PC-9 (cell line): Measurements from ENCODE around the gene SP1. TPM values are rescaled to one million over a fixed set of nuclear protein-coding genes. Genes with fewer than 3 reads are reported as not detected.

Experiments used
- BruUV-seq: library from RNA; stranded (reverse); fragments of 400-500 nt; replicated peaks from 2 replicates; lab custom pipeline; 2021; lab: Mats Ljungman, UMichigan
- CTCF ChIA-PET: fragments of 300-600 bp; sonication (Branson Sonifier 250); formaldehyde crosslinking; loops from one replicate; lab custom pipeline; 2022; ENCODE audit warnings: antibody characterized with exemption; lab: Charles Lee
- POLR2A ChIA-PET: fragments of 300-600 bp; sonication (Branson Sonifier 250); formaldehyde crosslinking; loops from one replicate; lab custom pipeline; 2022; ENCODE audit warnings: antibody characterized with exemption; ENCODE audit not compliant: unreplicated experiment; lab: Charles Lee
- DNase-seq, 2 experiments: peaks; one replicate each; pipeline versions ENCODE4 v3.0.0 to v3.0.0-alpha.2; 2015 to 2022; ENCODE audit warnings: mixed read lengths in 1 of 2
- H2AFZ ChIP-seq: fragments of 200-600 bp; sonication (generic); 2 replicates; pipeline ENCODE4 v1.8.1; 2017; ENCODE audit warnings: antibody characterized with exemption
- H3F3A ChIP-seq: fragments of 200-600 bp; sonication (generic); 2 replicates; pipeline ENCODE4 v1.8.1; 2017; ENCODE audit warnings: antibody characterized with exemption, mild to moderate bottlenecking, low read depth; ENCODE audit not compliant: insufficient read depth
- H3K27ac ChIP-seq: fragments of 200-600 bp; sonication (generic); 2 replicates; pipeline ENCODE4 v1.6.1; 2016; ENCODE audit warnings: mixed run types
- H3K27me3 ChIP-seq: fragments of 200-600 bp; sonication (generic); 2 replicates; pipeline ENCODE4 v1.6.1; 2016; ENCODE audit warnings: low read depth, mixed run types; ENCODE audit not compliant: insufficient read depth
- H3K36me3 ChIP-seq: fragments of 200-600 bp; sonication (generic); 2 replicates; pipeline ENCODE4 v1.6.1; 2016; ENCODE audit warnings: low read depth, mixed run types
- H3K4me1 ChIP-seq: fragments of 200-600 bp; sonication (generic); replicated peaks from 2 replicates; pipeline ENCODE4 v1.6.1; 2016; ENCODE audit warnings: mixed run types; ENCODE audit not compliant: insufficient read depth
- H3K4me2 ChIP-seq: fragments of 200-600 bp; sonication (generic); 2 replicates; pipeline ENCODE4 v1.6.1; 2017; ENCODE audit warnings: mixed run types
- H3K4me3 ChIP-seq: fragments of 200-600 bp; sonication (generic); 2 replicates; pipeline ENCODE4 v1.6.1; 2016; ENCODE audit warnings: mixed run types
- H3K79me2 ChIP-seq: fragments of 200-600 bp; sonication (generic); 2 replicates; pipeline ENCODE4 v1.6.1; 2017; ENCODE audit warnings: low read depth, mixed run types
- H3K9me2 ChIP-seq: fragments of 200-600 bp; sonication (generic); 2 replicates; pipeline ENCODE4 v1.8.1; 2017; ENCODE audit warnings: mild to moderate bottlenecking; ENCODE audit not compliant: insufficient read depth
- H3K9me3 ChIP-seq: fragments of 200-600 bp; sonication (generic); 2 replicates; pipeline ENCODE4 v1.8.1; 2016; ENCODE audit warnings: low read depth; ENCODE audit not compliant: insufficient read depth
- H4K20me1 ChIP-seq: fragments of 200-600 bp; sonication (generic); 2 replicates; pipeline ENCODE4 v1.8.1; 2017; ENCODE audit not compliant: insufficient read depth
- CTCF ChIP-seq: fragments of 200-600 bp; sonication (generic); conservative IDR thresholded peaks from 2 replicates; pipeline ENCODE4 v1.6.1; 2017; ENCODE audit warnings: mixed run types, antibody characterized with exemption, mild to moderate bottlenecking, moderate library complexity
- EZH2 ChIP-seq: fragments of 200-600 bp; sonication (generic); IDR thresholded peaks from 2 replicates; pipeline ENCODE4 v1.8.0; 2017; ENCODE audit warnings: antibody characterized with exemption, low read depth
- intact Hi-C: fragments of 100-400 bp; cut with micrococcal nuclease; formaldehyde crosslinking; loops from one replicate; pipeline ENCODE4 v1.10.0; 2022; ENCODE audit not compliant: unreplicated experiment
- total RNA-seq: library from RNA; stranded (reverse); gene quantifications from 2 replicates; pipeline ENCODE4 v1.2.3, GENCODE V29; 2021

Gene SP1
- total RNA-seq, 1 experiment from 2014 or later = 118 TPM

GRCh38 chr12:53402871-53403270 lies 22.9 kb downstream of the SP1 start:
- Histone ChIP-seq H2AFZ (no peak overlapping the region), H3K79me2 (peaks cover 49% of the 10 kb centered on the region), H3K27me3 (no peaks in the 10 kb centered on the region), H3K9me3 (no peaks in the 10 kb centered on the region), H3K27ac (no peak overlapping the region), H3K4me1 (no peaks in the 10 kb centered on the region), H4K20me1 (peaks cover 39% of the 10 kb centered on the region), H3K9me2 (no peaks in the 10 kb centered on the region), H3K4me3 (no peak overlapping the region), H3K36me3 (peaks cover 38% of the 10 kb centered on the region), H3F3A (0 out of 2 replicates have a peak, but pooled peaks cover 12% of the 10 kb centered on the region), H3K4me2 (no peak overlapping the region)
- CTCF ChIA-PET = no interaction called here
- intact Hi-C loops = no loop called here
- DNase-seq = no peak
- BruUV-seq = no TSS peak
- TF ChIP-seq EZH2 (no peak), CTCF (no peak)
- POLR2A ChIA-PET = interaction anchor here (0.6 kb wide), 1 partner anchor 115 kb away, joined by 4 read pairs; no protein-coding TSS in a partner anchor

- Histone ChIP-seq H3K9me2 (no peaks in the 10 kb centered on the region), H3F3A (peaks cover 28% of the 10 kb centered on the region), H4K20me1 (peaks cover 5% of the 10 kb centered on the region), H2AFZ (no peak overlapping the region), H3K36me3 (peaks cover 39% of the 10 kb centered on the region), H3K27ac (no peak overlapping the region), H3K79me2 (no peaks in the 10 kb centered on the region), H3K4me3 (no peak overlapping the region), H3K27me3 (no peaks in the 10 kb centered on the region), H3K4me1 (no peaks in the 10 kb centered on the region), H3K9me3 (no peaks in the 10 kb centered on the region), H3K4me2 (no peak overlapping the region)
- intact Hi-C loops = no loop called here
- POLR2A ChIA-PET = no interaction called here
- DNase-seq = no peak
- TF ChIP-seq EZH2 = no peak
- TF ChIP-seq CTCF = no peak
- no TSS peak for BruUV-seq
- CTCF ChIA-PET = interaction anchor here (0.5 kb wide), 1 partner anchor 266 kb away, joined by 4 read pairs; no protein-coding TSS in a partner anchor
Measured at GRCh38 chr12:53410951-53411350, 31.0 kb downstream of the SP1 start.

GRCh38 chr12:53413485-53414204 lies 33.7 kb downstream of the SP1 start:
- H3K27me3 ChIP-seq = no peaks in the 10 kb centered on the region
- ChIA-PET CTCF (no interaction called here), POLR2A (interaction anchor here (0.5 kb wide), 1 partner anchor 26 kb away, joined by 3 read pairs; no protein-coding TSS in a partner anchor)
- TF ChIP-seq CTCF (no peak), EZH2 (no peak)
- no peak overlapping the region for H2AFZ ChIP-seq
- intact Hi-C loops = no loop called here
- H3K4me2 ChIP-seq = no peak overlapping the region
- H4K20me1 ChIP-seq = no peaks in the 10 kb centered on the region; the same call in 1 of the 2 replicates
- H3K79me2 ChIP-seq = no peaks in the 10 kb centered on the region
- H3K4me1 ChIP-seq = no peaks in the 10 kb centered on the region
- DNase-seq = no peak
- H3K4me3 ChIP-seq = no peak overlapping the region
- H3K27ac ChIP-seq = no peak overlapping the region
- TSS peak; percentile 5 for BruUV-seq
- H3K9me3 ChIP-seq = no peaks in the 10 kb centered on the region
- H3K36me3 ChIP-seq = peaks cover 31% of the 10 kb centered on the region
- no peaks in the 10 kb centered on the region for H3K9me2 ChIP-seq
- peaks cover 53% of the 10 kb centered on the region for H3F3A ChIP-seq
